ENCODE results near the gene ZNF239. TPM values are rescaled to one million over a fixed set of nuclear protein-coding genes. Genes with fewer than 3 reads are reported as not detected.

The ZNF239 gene
- total RNA-seq: 9.4 TPM

GRCh38 chr10:43574001-43574892, at the start of gene ZNF239:
Gene ZNF239, minus strand, starts transcription at chr10:43574616. Its CDS starts 16,537 bp downstream, at chr10:43558079.
- Histone ChIP-seq H3K36me3 (ENCODE audit: control insufficient read depth in 3 of 3, insufficient read depth in 3 of 3, low read length in 3 of 3) (peaks cover 0 to 3% (median 0%) of the 10 kb centered on the region in 3 donors), H3K4me3 (ENCODE audit: low read length in 3 of 3) (peak within 1 kb of the TSS; percentile 77 to 81 (median 80)), H3K9me3 (ENCODE audit: control insufficient read depth in 3 of 3, low read length in 3 of 3) (no peaks in the 10 kb centered on the region), H3K4me1 (ENCODE audit: control insufficient read depth in 3 of 3, insufficient read depth in 3 of 3, low read length in 3 of 3) (peaks cover 11 to 16% (median 13%) of the 10 kb centered on the region in 3 donors), H3K9ac (ENCODE audit: low read depth in 1 of 3, low read length in 3 of 3) (peak within 1 kb of the TSS; percentile 48 to 78 (median 74)), H3K27me3 (ENCODE audit: control insufficient read depth in 3 of 3, insufficient read depth in 3 of 3, low read length in 3 of 3) (no peaks in the 10 kb centered on the region), H3K27ac (ENCODE audit: low read depth, low read length) (peak within 1 kb of the TSS; percentile 38)

GRCh38 chr10:43623351-43623750, 48.9 kb upstream of the ZNF239 start:
- peaks cover 0 to 3% (median 0%) of the 10 kb centered on the region in 3 donors for H3K9me3 ChIP-seq (ENCODE audit: control insufficient read depth in 3 of 3, low read length in 3 of 3)
- no peak overlapping the region for H3K9ac ChIP-seq (ENCODE audit: low read depth in 1 of 3, low read length in 3 of 3)
- no peaks in the 10 kb centered on the region for H3K4me1 ChIP-seq (ENCODE audit: control insufficient read depth in 3 of 3, insufficient read depth in 3 of 3, low read length in 3 of 3)
- peak overlapping the region in 2 of 3 donors; percentile 8 to 38 for H3K4me3 ChIP-seq (ENCODE audit: low read length in 3 of 3)
- H3K36me3 ChIP-seq (ENCODE audit: control insufficient read depth in 3 of 3, insufficient read depth in 3 of 3, low read length in 3 of 3): no peaks in the 10 kb centered on the region
- no peak overlapping the region for H3K27ac ChIP-seq (ENCODE audit: low read depth, low read length)
- no peaks in the 10 kb centered on the region for H3K27me3 ChIP-seq (ENCODE audit: control insufficient read depth in 3 of 3, insufficient read depth in 3 of 3, low read length in 3 of 3)

GRCh38 chr10:43622038-43622437, 47.6 kb upstream of the ZNF239 start:
- Histone ChIP-seq H3K4me1 (ENCODE audit: control insufficient read depth in 3 of 3, insufficient read depth in 3 of 3, low read length in 3 of 3) (no peaks in the 10 kb centered on the region), H3K4me3 (ENCODE audit: low read length in 3 of 3) (no peak overlapping the region), H3K9me3 (ENCODE audit: control insufficient read depth in 3 of 3, low read length in 3 of 3) (no peaks in the 10 kb centered on the region), H3K36me3 (ENCODE audit: control insufficient read depth in 3 of 3, insufficient read depth in 3 of 3, low read length in 3 of 3) (peaks cover 3 to 8% (median 4%) of the 10 kb centered on the region in 3 donors), H3K27me3 (ENCODE audit: control insufficient read depth in 3 of 3, insufficient read depth in 3 of 3, low read length in 3 of 3) (no peaks in the 10 kb centered on the region), H3K27ac (ENCODE audit: low read depth, low read length) (no peak overlapping the region), H3K9ac (ENCODE audit: low read depth in 1 of 3, low read length in 3 of 3) (no peak overlapping the region)

DNA sequence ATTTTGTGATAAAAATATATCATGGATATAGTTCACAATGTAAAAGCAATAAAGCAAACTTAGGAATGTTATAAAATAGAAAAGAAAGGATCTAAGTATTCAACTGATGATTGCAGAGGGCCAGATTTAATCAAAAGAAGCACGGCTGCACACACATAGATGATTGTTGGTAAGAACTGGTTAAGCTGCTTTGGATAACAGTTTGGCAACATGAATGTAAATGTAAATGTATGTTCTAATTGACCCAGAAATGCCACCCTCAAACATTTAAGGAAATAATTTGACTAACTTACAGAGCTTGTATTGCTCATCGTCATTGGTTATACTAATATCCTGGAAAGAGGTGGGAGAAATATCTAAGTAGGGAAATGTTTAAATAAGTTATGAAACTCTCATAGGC, 45.0 kb upstream of the ZNF239 start:
- H3K36me3 ChIP-seq (ENCODE audit: control insufficient read depth in 3 of 3, insufficient read depth in 3 of 3, low read length in 3 of 3): peaks cover 14 to 23% (median 17%) of the 10 kb centered on the region in 3 donors
- no peak overlapping the region for H3K9ac ChIP-seq (ENCODE audit: low read depth in 1 of 3, low read length in 3 of 3)
- no peaks in the 10 kb centered on the region for H3K4me1 ChIP-seq (ENCODE audit: control insufficient read depth in 3 of 3, insufficient read depth in 3 of 3, low read length in 3 of 3)
- H3K27ac ChIP-seq (ENCODE audit: low read depth, low read length): no peak overlapping the region
- H3K27me3 ChIP-seq (ENCODE audit: control insufficient read depth in 3 of 3, insufficient read depth in 3 of 3, low read length in 3 of 3): no peaks in the 10 kb centered on the region
- peaks cover 0 to 3% (median 0%) of the 10 kb centered on the region in 3 donors for H3K9me3 ChIP-seq (ENCODE audit: control insufficient read depth in 3 of 3, low read length in 3 of 3)
- no peak overlapping the region for H3K4me3 ChIP-seq (ENCODE audit: low read length in 3 of 3)

- Histone ChIP-seq H3K27me3 (ENCODE audit: control insufficient read depth in 3 of 3, insufficient read depth in 3 of 3, low read length in 3 of 3) (no peaks in the 10 kb centered on the region), H3K9me3 (ENCODE audit: control insufficient read depth in 3 of 3, low read length in 3 of 3) (peaks cover 0 to 3% (median 0%) of the 10 kb centered on the region in 3 donors), H3K4me1 (ENCODE audit: control insufficient read depth in 3 of 3, insufficient read depth in 3 of 3, low read length in 3 of 3) (no peaks in the 10 kb centered on the region), H3K4me3 (ENCODE audit: low read length in 3 of 3) (no peak overlapping the region), H3K9ac (ENCODE audit: low read depth in 1 of 3, low read length in 3 of 3) (no peak overlapping the region), H3K36me3 (ENCODE audit: control insufficient read depth in 3 of 3, insufficient read depth in 3 of 3, low read length in 3 of 3) (peaks cover 14 to 28% (median 27%) of the 10 kb centered on the region in 3 donors), H3K27ac (ENCODE audit: low read depth, low read length) (no peak overlapping the region)
Observed at GRCh38 chr10:43616697-43617370, 42.4 kb upstream of the ZNF239 start.

DNA sequence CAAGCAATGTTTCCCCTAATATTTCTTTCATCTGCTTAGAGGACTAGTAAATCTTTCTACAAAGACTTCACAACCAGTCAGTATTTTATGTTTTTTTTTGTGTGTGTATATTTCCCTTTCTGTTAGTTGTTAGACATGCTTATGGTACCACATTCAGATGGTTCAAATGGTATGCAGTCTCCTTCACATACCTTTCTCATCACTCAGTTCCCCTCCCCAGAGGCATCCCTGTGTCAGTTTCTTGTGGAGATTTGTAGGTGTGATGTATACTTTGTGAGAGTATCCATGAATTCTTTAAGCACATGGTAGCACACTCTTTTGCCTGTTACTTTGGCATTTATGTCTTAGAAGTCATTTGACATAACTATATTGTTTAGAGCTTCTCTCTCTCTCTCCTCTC, 36.2 kb upstream of the ZNF239 start:
- Histone ChIP-seq H3K9ac (ENCODE audit: low read depth in 1 of 3, low read length in 3 of 3) (no peak overlapping the region), H3K27ac (ENCODE audit: low read depth, low read length) (no peak overlapping the region), H3K36me3 (ENCODE audit: control insufficient read depth in 3 of 3, insufficient read depth in 3 of 3, low read length in 3 of 3) (peaks cover 12 to 35% (median 25%) of the 10 kb centered on the region in 3 donors), H3K4me1 (ENCODE audit: control insufficient read depth in 3 of 3, insufficient read depth in 3 of 3, low read length in 3 of 3) (peaks cover 6 to 11% (median 11%) of the 10 kb centered on the region in 3 donors), H3K27me3 (ENCODE audit: control insufficient read depth in 3 of 3, insufficient read depth in 3 of 3, low read length in 3 of 3) (no peaks in the 10 kb centered on the region), H3K4me3 (ENCODE audit: low read length in 3 of 3) (no peak overlapping the region), H3K9me3 (ENCODE audit: control insufficient read depth in 3 of 3, low read length in 3 of 3) (no peaks in the 10 kb centered on the region)

GRCh38 chr10:43607199-43607573, 32.8 kb upstream of the ZNF239 start:
- no peaks in the 10 kb centered on the region for H3K9me3 ChIP-seq (ENCODE audit: control insufficient read depth in 3 of 3, low read length in 3 of 3)
- no peaks in the 10 kb centered on the region for H3K27me3 ChIP-seq (ENCODE audit: control insufficient read depth in 3 of 3, insufficient read depth in 3 of 3, low read length in 3 of 3)
- no peak overlapping the region for H3K27ac ChIP-seq (ENCODE audit: low read depth, low read length)
- H3K9ac ChIP-seq (ENCODE audit: low read depth in 1 of 3, low read length in 3 of 3): peak overlapping the region; percentile 65 to 85 (median 76)
- H3K4me1 ChIP-seq (ENCODE audit: control insufficient read depth in 3 of 3, insufficient read depth in 3 of 3, low read length in 3 of 3): peaks cover 6 to 11% (median 11%) of the 10 kb centered on the region in 3 donors
- peaks cover 12 to 23% (median 20%) of the 10 kb centered on the region in 3 donors for H3K36me3 ChIP-seq (ENCODE audit: control insufficient read depth in 3 of 3, insufficient read depth in 3 of 3, low read length in 3 of 3)
- peak overlapping the region; percentile 81 to 87 (median 82) for H3K4me3 ChIP-seq (ENCODE audit: low read length in 3 of 3)

GRCh38 chr10:43606323-43607198, 32.1 kb upstream of the ZNF239 start, which contains the start of gene ZNF485:
Gene ZNF485, plus strand, starts transcription at chr10:43606438. Its CDS starts 613 bp downstream, at chr10:43607051.
- Histone ChIP-seq H3K9me3 (ENCODE audit: control insufficient read depth in 3 of 3, low read length in 3 of 3) (no peaks in the 10 kb centered on the region), H3K4me1 (ENCODE audit: control insufficient read depth in 3 of 3, insufficient read depth in 3 of 3, low read length in 3 of 3) (peaks cover 6 to 11% (median 11%) of the 10 kb centered on the region in 3 donors), H3K9ac (ENCODE audit: low read depth in 1 of 3, low read length in 3 of 3) (peak within 1 kb of the TSS; percentile 65 to 85 (median 76)), H3K27me3 (ENCODE audit: control insufficient read depth in 3 of 3, insufficient read depth in 3 of 3, low read length in 3 of 3) (no peaks in the 10 kb centered on the region), H3K27ac (ENCODE audit: low read depth, low read length) (no peak within 1 kb of the TSS), H3K36me3 (ENCODE audit: control insufficient read depth in 3 of 3, insufficient read depth in 3 of 3, low read length in 3 of 3) (peaks cover 10 to 20% (median 20%) of the 10 kb centered on the region in 3 donors), H3K4me3 (ENCODE audit: low read length in 3 of 3) (peak within 1 kb of the TSS; percentile 81 to 87 (median 82))

- no peak overlapping the region for H3K27ac ChIP-seq (ENCODE audit: low read depth, low read length)
- peaks cover 10 to 20% (median 19%) of the 10 kb centered on the region in 3 donors for H3K36me3 ChIP-seq (ENCODE audit: control insufficient read depth in 3 of 3, insufficient read depth in 3 of 3, low read length in 3 of 3)
- peaks cover 6 to 11% (median 11%) of the 10 kb centered on the region in 3 donors for H3K4me1 ChIP-seq (ENCODE audit: control insufficient read depth in 3 of 3, insufficient read depth in 3 of 3, low read length in 3 of 3)
- H3K27me3 ChIP-seq (ENCODE audit: control insufficient read depth in 3 of 3, insufficient read depth in 3 of 3, low read length in 3 of 3): no peaks in the 10 kb centered on the region
- H3K9ac ChIP-seq (ENCODE audit: low read depth in 1 of 3, low read length in 3 of 3): peak overlapping the region in 2 of 3 donors; percentile 65 to 85
- peak overlapping the region; percentile 81 to 87 (median 82) for H3K4me3 ChIP-seq (ENCODE audit: low read length in 3 of 3)
- no peaks in the 10 kb centered on the region for H3K9me3 ChIP-seq (ENCODE audit: control insufficient read depth in 3 of 3, low read length in 3 of 3)
Observed at GRCh38 chr10:43605850-43606322, 31.5 kb upstream of the ZNF239 start.

All from skeletal muscle tissue (tissue), 4 donors.